Transverse colon (tissue), 4 donors: ENCODE measurements around the gene GPR61. TPM values are rescaled to one million over a fixed set of nuclear protein-coding genes. Genes with fewer than 3 reads are reported as not detected.

ENCODE experiments used
- DNase-seq: peaks from one replicate; pipeline ENCODE4 v3.0.0-alpha.2; 2019
- H3K27ac ChIP-seq, 4 donors: fragments of 200-600 bp; sonication (generic); 2 replicates each; pipeline ENCODE4 v1.5.1; 2016 to 2018; ENCODE audit warnings: inconsistent platforms in 4 of 4
- H3K27me3 ChIP-seq: fragments of 200-600 bp; sonication (generic); 2 replicates; pipeline ENCODE4 v1.5.1; 2017; ENCODE audit warnings: inconsistent platforms
- H3K36me3 ChIP-seq, 4 donors: fragments of 200-600 bp; sonication (generic); 2 replicates each; pipeline ENCODE4 v1.5.1; 2017 to 2019; ENCODE audit warnings: inconsistent platforms in 4 of 4
- H3K4me1 ChIP-seq, 4 donors: fragments of 200-600 bp; sonication (generic); 2 replicates each; pipeline ENCODE4 v1.5.1; 2017 to 2020; ENCODE audit warnings: inconsistent platforms in 4 of 4
- H3K4me3 ChIP-seq, 4 donors: fragments of 200-600 bp; sonication (generic); 1 replicate in 1 of 4; 2 replicates in 3 of 4; pipeline versions ENCODE4 v1.5.1 to v1.6.1; 2017 to 2019; ENCODE audit warnings: inconsistent platforms in 4 of 4
- H3K9me3 ChIP-seq, 2 donors: fragments of 200-600 bp; sonication (generic); 2 replicates each; pipeline ENCODE4 v1.5.1; 2017 to 2019; ENCODE audit warnings: inconsistent platforms in 2 of 2
- CTCF ChIP-seq, 5 experiments: fragments of 200-600 bp in 3 of 5; fragments of 450-650 bp in 2 of 5; sonication (generic) in 3 of 5; IDR thresholded peaks; 1 replicate in 2 of 5; 2 replicates in 3 of 5; pipeline ENCODE4 v1.5.1; 2016 to 2017; ENCODE audit warnings: antibody characterized with exemption in 5 of 5, inconsistent platforms in 3 of 5, mild to moderate bottlenecking in 2 of 5, moderate library complexity in 1 of 5
- EP300 ChIP-seq: sonication (generic); formaldehyde crosslinking; IDR thresholded peaks from one replicate; pipeline ENCODE4 v1.6.1; 2017; ENCODE audit warnings: antibody characterized with exemption, low read depth
- POLR2A ChIP-seq: fragments of 450-650 bp; IDR thresholded peaks from one replicate; pipeline ENCODE4 v1.6.1; 2016; ENCODE audit warnings: antibody characterized with exemption, mild to moderate bottlenecking, moderate library complexity
- POLR2AphosphoS5 ChIP-seq, 3 donors: sonication (generic); formaldehyde crosslinking; IDR thresholded peaks; one replicate each; pipeline ENCODE4 v1.6.1; 2016; ENCODE audit warnings: antibody characterized with exemption in 3 of 3
- WGBS, 2 donors: methylation state at CpG; one replicate each; pipeline ENCODE4 v1.1.5; 2018; ENCODE audit warnings: low coverage in 1 of 2; 5-methylcytosine and 5-hydroxymethylcytosine counted together
- in situ Hi-C, 4 donors: fragments of 200-750 bp; cut with MboI; loops; one replicate each; pipeline versions ENCODE4 v1.15.0 to v1.15.1; 2017; ENCODE audit warnings: low sequenced_read_pairs in 3 of 4, low pct_ligation_motif_present in 1 of 4, low pct_unique_long_range_greater_than_20kb in 1 of 4
- intact Hi-C: fragments of 100-400 bp; cut with DNase I; formaldehyde crosslinking; loops from one replicate; pipeline ENCODE4 v1.15.1; 2023; ENCODE audit warnings: low total_unique reads
- total RNA-seq, 4 donors: library from RNA; depleted of rRNA; stranded (reverse); fragments of >200 nt; gene quantifications; one replicate each; pipeline ENCODE4 v1.1.0, GENCODE V29; 2016

Gene GPR61
- total RNA-seq, 4 donors from 2014 or later: not detected

GRCh38 chr1:109492779-109493178 lies 46.9 kb upstream of the GPR61 start:
- WGBS, 2 donors: 74 to 78% methylated on average over 4 of the region's 4 CpGs
- peaks cover 6 to 21% (median 14%) of the 10 kb centered on the region in 4 donors for H3K4me1 ChIP-seq
- no peak overlapping the region for H3K4me3 ChIP-seq
- intact Hi-C loops: loop anchor here (1.0 kb wide), 1 partner anchor 41 kb away; no protein-coding TSS in a partner anchor
- in situ Hi-C loops: no loop called here
- DNase-seq: no peak
- no peak overlapping the region for H3K27ac ChIP-seq
- no peaks in the 10 kb centered on the region for H3K9me3 ChIP-seq
- H3K36me3 ChIP-seq: no peaks in the 10 kb centered on the region
- TF ChIP-seq POLR2A (no peak), POLR2AphosphoS5 (IDR thresholded peaks at IDR 0.05) (no peak), EP300 (no peak), CTCF (IDR thresholded peaks at IDR 0.05) (no peak)
- no peaks in the 10 kb centered on the region for H3K27me3 ChIP-seq

- Histone ChIP-seq H3K27ac (peak overlapping the region in 3 of 4 donors; percentile 82 to 90 (median 90)), H3K4me1 (peaks cover 6 to 21% (median 16%) of the 10 kb centered on the region in 4 donors), H3K4me3 (no peak overlapping the region), H3K36me3 (no peaks in the 10 kb centered on the region), H3K27me3 (no peaks in the 10 kb centered on the region), H3K9me3 (no peaks in the 10 kb centered on the region)
- in situ Hi-C loops: no loop called here
- no peak for DNase-seq
- intact Hi-C loops: no loop called here
- no peak for TF ChIP-seq EP300
- no peak for TF ChIP-seq POLR2AphosphoS5 (IDR thresholded peaks at IDR 0.05)
- no peak for TF ChIP-seq CTCF (IDR thresholded peaks at IDR 0.05)
- 36 to 59% methylated on average over 3 to 4 of the region's 4 CpGs for WGBS, 2 donors
Observed at GRCh38 chr1:109493227-109493626, 46.4 kb upstream of the GPR61 start.

- intact Hi-C loops: no loop called here
- WGBS, 2 donors: 0% methylated on average over 42 of the region's 44 CpGs; no CpG with 5 or more reads in 1 of the 2 donors
- in situ Hi-C loops: no loop called here
Observed at GRCh38 chr1:109493805-109494539, 45.7 kb upstream of the GPR61 start, which contains the start of gene CYB561D1. TSS of gene CYB561D1 (plus strand) at chr1:109494094. CDS start at chr1:109494140, 46 bp downstream.

More at GRCh38 chr1:109493805-109494539, 45.7 kb upstream of the GPR61 start, which contains the start of gene CYB561D1:
- Histone ChIP-seq H3K27ac (peak within 1 kb of the TSS; percentile 81 to 90 (median 86)), H3K4me3 (peak within 1 kb of the TSS; percentile 60 to 95 (median 68)), H3K4me1 (peaks cover 7 to 24% (median 19%) of the 10 kb centered on the region in 4 donors), H3K27me3 (no peaks in the 10 kb centered on the region), H3K9me3 (no peaks in the 10 kb centered on the region), H3K36me3 (no peaks in the 10 kb centered on the region)
- DNase-seq: peak; percentile 90
- TF ChIP-seq POLR2AphosphoS5 (IDR thresholded peaks at IDR 0.05) (peak; percentile 58 to 90 (median 86)), CTCF (IDR thresholded peaks at IDR 0.05) (peak; percentile 87 to 97 (median 95)), POLR2A (peak; percentile 81), EP300 (no peak)
